HTR-8/SVneo (cell line): Measurements from ENCODE around the gene ZC3H13.

Experiments
- DNase-seq: peaks from one replicate; pipeline ENCODE4 v3.0.0; 2011; ENCODE audit warnings: low spot score, mixed read lengths; ENCODE audit not compliant: insufficient read length
- FAIRE-seq: peaks from 2 replicates; lab custom pipeline; 2011; peaks lifted over from hg19 to GRCh38; lab: Jason Lieb, UNC

Gene ZC3H13

DNA sequence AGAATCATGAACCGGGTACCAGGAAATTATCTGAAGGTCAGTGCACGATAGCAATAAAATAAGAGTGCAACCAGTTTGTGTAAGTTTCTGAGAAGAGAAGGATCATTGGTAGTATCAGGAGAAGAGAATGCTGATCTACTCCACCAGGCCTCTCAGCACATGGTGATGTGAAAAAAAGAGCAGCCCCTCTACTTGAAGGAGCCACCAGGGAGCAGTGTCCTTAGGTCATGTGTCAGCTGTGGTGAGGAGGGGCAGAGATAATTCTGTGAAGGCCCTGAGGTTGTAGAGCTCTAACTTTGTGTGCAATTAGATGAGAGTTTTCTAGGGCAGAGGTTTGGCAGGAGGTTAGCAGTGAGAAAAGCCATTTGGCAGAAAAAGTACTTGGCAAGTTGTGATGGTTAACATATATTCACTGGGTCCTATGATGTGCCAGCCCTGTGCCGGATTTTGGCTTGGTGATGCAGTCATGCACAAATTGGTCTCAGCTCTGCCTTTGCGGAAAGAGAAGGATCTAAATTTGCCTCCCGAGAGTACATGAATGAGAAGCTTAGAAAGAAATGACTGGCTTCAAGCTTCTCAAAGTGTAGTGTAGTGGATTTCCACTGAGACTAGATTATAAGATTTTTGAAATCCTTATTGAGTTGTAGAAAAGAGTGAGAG is 19.2 kb upstream of the ZC3H13 start:
- FAIRE-seq (no peak), DNase-seq (no peak)

DNA sequence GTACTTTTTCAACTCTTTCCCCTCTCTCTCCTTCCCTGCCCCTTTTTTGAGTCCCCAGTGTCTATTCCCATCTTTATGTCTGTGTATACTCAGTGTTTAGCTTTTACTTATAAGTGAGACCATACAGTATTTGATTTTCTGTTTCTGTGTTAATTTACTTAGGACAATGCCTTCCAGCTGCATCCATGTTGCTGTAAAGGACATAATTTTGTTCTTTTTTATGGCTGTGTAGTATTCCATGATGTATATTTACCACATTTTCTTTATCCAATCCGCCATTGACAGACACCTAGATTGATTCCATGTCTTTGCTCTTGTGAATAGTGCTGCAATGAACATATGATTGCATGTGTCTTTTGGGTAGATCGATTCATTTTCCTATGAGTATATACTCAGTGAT is 10.7 kb upstream of the ZC3H13 start:
- DNase-seq = no peak

DNA sequence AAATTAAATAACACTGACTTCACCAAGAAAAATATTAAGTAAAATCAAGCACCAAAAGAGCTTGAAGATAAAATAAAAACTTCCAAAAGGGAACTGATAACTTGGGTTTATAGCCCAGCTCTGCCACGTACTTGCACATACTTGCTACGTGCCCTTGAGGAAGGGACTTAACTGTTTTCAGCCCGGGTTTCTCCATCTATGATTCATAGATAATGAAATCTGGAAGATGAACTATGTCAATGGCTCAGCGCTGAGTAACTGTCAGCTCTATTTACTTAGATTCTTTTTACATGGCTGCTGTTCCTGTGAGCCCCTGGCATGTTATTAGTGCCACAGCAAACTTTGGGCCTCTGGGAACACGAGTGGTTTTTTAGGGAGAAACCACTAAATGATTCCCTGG is 9.6 kb upstream of the ZC3H13 start:
- peak; percentile 5 for DNase-seq
- no peak for FAIRE-seq

More for the DNA sequence above, 10.7 kb upstream of the ZC3H13 start:
- no peak for FAIRE-seq

DNA sequence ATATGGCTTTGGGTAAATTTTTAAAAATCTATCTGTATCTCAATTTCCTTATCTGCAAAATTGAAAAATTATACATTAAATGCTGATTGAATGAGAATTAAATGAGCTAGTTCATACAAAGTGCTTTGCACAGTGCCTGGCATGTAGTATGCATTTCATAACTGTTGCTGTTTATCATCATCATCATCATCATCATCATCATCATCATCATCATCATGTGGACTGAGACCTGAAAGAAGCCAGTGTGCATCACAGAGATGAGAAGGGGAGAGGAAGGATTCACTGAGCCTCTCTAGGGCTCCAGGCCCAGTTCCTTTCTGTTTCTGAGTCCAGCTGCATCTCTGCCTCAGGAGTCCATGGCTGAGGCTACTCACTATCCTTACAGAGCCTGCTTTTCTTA is 6.9 kb upstream of the ZC3H13 start:
- no peak for FAIRE-seq
- no peak for DNase-seq

DNA sequence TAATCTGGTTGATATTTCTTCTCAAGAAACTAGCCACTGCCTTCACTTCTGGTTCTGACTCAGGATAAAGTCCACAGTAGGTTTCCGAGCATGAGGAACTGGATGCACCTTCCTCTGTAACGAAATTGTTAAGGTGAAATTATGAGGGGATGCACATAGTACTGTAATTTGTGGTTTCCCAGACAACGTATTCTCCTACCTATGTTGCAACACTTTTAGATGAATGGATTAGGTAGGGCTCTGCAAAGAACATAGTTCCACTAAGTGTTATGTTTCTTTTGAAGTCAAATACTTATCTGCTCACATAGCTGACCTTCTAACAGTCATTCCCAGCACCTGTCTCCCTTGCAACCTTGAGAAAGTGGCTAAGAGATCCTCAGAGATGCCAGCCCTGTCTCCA is 5.7 kb upstream of the ZC3H13 start:
- FAIRE-seq (no peak), DNase-seq (no peak)

DNA sequence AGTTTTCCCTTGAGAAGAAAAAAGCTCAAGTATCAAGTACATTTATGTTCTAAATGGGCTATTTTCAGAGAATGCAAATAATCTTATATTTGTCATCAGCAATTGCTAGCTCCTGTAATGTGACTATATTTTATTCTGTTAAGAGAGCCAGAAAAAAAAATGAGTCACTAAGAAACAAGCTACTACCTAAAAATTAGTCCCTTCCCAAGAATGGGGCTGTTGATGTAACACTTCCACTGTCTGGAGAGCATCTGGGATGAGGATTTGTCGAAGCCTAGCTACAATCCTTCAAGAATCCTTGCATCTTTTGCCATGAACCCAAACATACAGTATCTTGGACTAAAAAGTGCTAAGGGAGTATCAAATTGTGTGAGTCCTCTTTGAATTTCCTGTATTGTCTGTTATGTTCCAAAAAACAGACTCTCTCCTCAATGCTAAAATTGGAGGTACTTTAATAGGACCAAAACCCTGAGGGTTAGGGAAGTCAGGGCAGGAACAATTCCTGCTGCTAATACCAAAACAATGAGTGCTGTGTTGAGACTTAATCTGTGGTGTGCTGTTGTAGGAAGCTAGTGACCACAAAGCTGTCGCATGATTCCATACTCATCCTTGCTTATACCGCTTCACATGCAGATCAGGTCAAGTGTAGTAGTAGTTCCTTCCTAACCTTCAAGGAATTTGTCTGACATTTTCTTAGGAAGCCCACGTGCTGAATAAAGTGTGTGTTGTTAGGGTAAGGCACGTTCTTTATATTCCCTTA is 4.9 kb upstream of the ZC3H13 start:
- FAIRE-seq = no peak
- no peak for DNase-seq

DNA sequence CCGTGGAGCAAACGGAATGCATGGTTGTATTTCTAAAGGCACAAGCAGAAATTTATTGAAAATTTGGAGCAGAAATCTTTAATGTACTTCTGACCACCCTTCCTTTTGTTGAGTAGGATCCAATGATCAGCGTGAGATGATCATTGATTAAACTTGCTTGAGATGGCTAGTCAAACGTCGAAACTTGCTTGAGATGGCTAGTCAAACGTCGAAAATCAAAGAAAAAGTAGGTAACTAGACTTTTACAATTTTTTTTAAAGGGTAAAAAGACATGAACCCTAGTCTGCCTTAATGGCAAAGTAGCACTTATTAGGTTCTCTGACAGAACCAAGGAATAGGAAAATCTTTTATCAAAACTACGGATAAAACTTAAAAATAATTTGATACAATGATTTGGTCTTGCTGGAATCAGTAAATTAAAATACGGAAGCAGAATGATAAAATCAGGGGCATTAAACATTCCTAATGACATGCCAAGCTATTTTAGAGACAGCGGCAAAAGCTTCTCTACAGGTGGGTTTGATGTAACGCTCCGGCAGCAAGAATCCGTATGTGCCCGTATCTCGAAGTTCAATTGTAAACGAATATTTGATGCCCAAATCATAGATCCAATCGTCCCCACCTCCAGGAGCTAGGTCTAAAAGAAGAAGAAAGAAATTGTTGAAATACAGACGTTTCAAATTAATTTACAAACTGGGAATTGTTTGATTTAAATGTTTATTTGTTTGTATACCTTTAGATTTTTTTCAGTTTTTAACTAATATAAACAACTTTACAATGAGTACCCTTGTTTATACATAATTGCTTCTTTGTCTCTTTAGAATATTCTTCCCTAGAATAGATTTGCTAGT is 841 bp upstream of the ZC3H13 start:
- DNase-seq (no peak), FAIRE-seq (no peak)

DNA sequence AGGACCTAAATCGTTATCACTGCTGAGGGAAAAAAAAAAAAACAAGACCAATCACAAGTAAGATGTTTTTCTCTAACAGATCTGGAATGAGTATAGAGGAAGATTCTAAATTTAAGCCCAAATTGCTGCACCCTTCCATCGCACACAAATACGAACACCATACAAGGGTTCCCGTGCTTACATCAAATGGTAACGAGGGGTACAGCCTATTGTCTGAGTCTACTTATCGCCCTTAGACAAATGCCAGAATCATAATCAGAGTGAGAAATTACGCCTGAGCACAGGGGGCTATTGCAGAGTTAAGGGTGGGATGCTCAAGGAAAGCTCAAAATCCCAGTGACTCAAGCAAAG is 603 bp downstream of the ZC3H13 start:
- DNase-seq = no peak
- no peak for FAIRE-seq

DNA sequence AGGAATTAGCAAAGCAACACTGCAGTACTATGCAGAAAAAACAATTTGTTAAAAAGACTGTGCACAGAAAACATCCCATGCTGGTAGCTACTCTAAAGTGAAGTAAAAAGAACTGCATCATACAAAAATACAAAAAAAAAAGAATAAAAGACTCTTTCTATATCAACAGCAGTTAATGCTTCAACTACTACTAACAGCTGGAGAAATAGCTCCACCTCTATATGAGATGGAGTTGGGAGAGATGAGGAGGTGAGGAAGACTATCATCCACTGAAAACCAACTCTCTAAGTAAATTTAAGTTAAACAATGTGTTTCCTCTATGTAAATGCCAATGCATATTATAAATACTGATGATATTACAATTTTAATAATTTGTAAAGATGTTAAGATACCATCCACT is 1.8 kb downstream of the ZC3H13 start:
- no peak for DNase-seq
- no peak for FAIRE-seq

DNA sequence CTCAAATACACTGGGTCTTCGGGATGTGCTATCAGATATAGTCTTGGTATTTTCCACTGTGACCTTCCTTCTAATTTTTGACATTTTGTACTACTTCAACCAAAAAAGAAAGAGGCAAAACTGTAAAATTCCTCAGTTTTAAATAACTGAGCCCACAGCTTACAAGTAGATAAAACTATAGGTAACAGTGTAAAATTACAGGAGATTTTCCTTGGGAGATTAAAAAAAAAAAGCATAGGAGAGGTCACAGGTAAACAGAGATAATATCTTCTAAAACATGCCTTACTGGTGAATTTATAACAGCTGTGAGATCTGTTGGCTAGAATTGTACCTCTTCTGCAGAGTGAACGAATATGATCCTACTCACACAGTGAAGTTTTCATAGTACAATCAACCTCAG is 7.1 kb downstream of the ZC3H13 start:
- FAIRE-seq (no peak), DNase-seq (no peak)

DNA sequence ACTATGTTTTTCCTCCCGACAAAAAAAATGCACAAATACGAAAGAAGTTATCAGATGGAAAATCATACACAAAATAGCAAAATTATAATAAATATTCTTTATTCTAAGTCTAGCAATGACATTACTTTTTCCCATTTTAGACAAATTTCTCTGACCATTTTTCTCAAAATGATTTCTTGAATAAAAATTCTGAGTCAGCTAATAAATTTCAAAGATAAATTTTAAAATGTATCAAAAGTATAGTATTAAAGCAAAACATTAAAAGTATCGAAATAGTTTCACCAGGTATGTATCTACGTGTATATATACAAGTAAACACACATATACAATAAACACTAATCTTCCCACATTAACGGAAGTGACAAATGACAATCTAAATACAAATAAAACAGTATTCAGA is 8.9 kb downstream of the ZC3H13 start:
- DNase-seq (no peak), FAIRE-seq (no peak)

DNA sequence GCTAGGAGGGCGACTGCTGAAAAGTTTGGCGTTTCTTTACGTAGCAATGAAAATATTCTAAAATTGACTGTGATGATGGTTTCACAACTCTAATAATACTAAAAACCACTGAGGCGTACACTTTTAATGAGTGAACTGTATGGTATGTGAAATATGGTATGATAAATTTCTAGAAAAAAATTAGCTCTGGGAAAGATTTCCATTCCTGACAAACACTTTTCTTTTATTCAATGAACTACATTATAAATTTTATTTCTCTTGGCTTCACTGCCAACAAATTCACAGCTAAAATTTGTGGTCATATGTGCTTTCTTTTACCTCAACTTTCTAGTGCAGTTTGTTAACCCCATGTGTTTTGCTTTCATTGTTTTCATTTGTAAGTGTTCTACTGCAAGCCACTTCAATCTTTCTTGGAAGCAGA is 11.1 kb downstream of the ZC3H13 start:
- DNase-seq (no peak), FAIRE-seq (no peak)

DNA sequence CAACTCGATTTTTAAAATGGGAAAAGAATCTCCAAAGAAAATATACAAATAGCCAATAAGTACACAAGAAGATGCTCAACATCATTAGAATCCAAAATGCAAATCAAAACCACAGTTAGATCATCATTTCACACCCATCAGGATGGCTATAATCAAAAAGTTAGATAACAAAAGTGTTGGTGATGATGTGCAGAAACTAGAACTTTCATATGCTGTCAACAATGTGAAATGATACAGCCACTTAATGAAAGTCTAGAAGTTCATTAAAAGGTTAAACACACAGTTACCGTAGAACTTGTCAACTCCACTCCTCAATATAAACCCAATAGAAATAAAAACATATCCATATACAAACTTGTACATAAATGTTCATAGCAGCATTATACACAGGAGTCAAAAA is 11.8 kb downstream of the ZC3H13 start:
- no peak for FAIRE-seq
- DNase-seq = no peak

DNA sequence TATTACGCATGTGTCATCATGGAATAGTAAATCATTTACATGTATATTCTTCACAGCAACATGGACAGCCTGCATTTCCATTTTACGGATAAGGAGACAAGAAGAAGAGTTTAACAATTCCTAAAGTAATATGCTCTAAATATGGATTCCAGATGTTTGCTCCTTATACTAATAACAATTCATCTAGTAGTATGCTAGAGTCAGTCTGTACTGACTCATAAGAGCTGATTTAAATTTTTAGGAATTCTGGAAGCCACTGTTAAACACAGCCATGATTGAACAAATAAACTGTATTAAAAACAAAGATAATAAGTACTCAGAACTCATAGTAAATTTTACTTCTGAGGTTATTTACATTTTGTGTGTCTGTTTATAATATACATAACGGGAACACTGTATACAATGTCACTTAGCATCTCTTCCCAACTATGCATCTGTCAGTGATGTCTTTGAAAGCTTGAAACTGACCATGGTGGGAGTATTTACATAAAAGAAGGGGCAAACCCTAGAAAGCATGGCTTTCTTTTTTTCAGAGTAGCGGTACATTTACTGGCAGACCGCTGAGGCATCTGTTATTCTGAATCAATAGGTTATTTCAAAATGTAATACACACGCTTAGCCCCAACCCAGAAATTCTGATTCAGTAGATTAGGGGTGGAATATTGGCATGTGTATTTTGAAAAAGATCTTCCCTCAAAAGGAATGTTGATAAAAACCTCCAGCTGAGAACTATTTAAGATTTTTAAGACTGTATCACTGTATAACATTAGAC is 12.9 kb downstream of the ZC3H13 start:
- DNase-seq = no peak

DNA sequence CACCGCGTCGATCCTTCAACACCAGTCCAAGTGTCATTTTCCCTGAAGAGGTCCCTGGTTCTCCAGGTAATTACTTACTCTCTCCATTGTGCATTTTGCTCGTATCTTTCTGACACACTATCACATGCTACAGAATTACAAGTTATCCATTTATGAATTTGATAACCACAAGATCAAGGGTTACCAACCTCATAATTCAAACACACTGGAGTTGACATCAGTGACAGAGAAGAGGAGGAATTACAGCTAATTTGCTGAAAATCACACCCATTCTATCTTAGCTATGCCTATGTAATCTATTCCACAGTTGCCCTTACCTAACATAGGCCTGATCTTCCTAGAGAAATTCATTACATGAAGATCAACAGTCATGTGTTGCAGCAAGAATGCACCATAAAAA is 14.2 kb downstream of the ZC3H13 start:
- no peak for FAIRE-seq
- DNase-seq = no peak

More for the DNA sequence above, 12.9 kb downstream of the ZC3H13 start:
- no peak for FAIRE-seq

DNA sequence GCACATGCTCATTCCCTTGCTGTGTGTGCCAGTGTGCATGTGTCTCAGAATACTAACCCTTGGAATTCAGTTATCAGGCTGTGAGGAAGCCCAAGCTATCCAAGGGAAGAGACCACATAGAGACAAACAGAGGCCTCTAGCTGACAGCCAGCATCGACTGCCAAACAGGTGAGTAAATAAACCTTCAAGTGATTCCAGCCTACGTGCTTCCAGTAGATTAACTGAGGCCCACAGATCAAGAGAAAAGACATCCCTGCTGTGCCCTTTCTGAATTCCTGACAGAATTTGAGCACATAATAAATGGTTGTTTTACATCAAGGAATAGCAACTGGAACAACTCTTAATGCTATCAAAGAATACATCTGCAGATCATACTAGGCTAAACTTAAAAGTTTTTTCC is 17.5 kb downstream of the ZC3H13 start:
- FAIRE-seq (no peak), DNase-seq (no peak)

DNA sequence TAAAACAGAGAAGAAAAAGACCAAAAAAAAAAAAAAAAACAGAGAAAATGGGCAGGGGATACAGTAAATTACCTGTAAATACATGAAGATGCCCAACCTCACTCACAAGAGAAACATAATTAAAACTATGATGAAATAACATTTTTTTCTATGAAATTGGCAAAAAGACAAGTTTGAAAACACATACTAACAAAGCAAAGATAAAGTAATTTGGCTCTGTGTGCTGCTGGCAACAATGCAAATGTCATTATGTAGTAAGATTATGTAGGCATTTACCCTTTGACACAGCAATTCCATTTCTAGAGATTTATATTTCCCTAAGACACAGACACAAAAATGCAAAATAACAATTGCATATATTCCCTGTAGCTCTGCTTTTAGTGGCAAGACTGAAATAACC is 20.2 kb downstream of the ZC3H13 start:
- FAIRE-seq (no peak), DNase-seq (no peak)

DNA sequence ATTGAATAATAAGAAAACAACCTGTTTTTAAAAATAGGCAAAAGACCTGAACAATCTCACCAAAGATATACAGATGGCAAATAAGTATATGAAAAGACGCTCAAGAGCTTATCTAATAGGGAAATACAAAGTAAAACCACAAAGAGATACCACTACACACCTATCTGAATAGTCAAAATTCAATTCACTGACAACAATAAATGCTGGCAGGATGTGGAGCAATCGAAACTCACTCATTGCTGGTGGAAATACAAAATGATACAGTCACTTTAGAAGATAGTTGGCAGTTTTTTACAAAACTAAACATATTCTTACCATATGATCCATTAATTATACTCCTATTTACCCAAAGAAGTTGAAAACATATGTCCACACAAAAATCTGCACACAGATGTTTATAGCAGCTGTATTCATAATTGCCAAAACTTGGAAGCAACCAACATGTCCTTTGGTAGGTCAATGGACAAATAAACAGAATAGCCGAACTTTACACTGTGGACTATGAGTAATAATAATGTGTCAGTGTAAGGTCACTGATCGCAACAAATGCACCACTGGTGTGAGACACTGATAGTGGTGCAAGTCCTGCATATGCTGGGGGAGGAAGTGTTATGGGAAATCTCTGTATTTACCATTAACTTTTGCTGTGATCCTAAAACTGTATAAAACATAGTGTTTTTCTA is 20.8 kb downstream of the ZC3H13 start:
- DNase-seq = no peak
- FAIRE-seq = no peak

DNA sequence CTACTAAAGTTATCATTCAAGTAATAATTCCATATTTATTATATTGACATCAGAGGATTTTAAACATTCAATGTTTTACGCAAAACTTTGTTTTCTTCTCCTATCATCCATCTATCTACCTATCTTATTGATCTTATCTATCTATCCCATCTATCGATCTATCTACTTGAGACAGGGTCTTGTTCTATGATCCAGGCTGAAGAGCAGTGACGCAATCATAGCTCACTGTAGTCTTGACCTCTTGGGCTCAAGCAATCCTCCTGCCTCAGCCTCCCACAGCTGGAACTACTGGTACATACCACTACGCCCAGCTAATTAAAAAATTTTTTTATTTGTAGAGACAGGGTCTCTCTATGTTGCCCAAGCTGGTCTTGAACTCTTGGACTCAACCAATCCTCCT is 27.4 kb downstream of the ZC3H13 start:
- no peak for FAIRE-seq
- no peak for DNase-seq

DNA sequence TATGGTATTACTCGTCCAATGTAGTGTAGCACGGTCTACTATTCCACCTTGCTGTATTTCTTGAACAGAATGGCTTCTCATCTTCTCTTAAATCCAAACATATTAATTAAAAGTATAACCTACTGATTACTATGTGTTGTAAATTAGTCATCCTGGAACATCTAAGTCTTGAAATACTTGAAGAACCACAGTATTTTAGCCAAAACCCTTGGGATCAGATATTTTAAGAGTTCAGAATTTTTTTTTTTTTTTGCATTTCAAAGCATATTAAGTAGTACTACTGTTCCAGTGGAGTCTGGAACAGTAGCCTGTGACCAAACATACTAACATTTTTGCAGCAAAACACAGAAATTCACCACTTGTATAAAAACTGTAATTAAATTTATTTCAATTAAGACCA is 30.1 kb downstream of the ZC3H13 start:
- no peak for FAIRE-seq

More for the DNA sequence above, 30.1 kb downstream of the ZC3H13 start:
- DNase-seq = no peak
